Stomach (tissue), 9 donors: Measurements from ENCODE around the gene DDX54. TPM values are rescaled to one million over a fixed set of nuclear protein-coding genes. Genes with fewer than 3 reads are reported as not detected.

Source experiments
- DNase-seq, 2 donors: peaks; one replicate each; pipeline versions ENCODE4 v3.0.0 to v3.0.0-alpha.2; 2013 to 2019
- H3K27ac ChIP-seq, 5 donors: fragments of 200-600 bp in 4 of 5; sonication (generic) in 4 of 5; one replicate each; pipeline ENCODE4 v1.5.1; 2013 to 2019; ENCODE audit warnings: mild to moderate bottlenecking in 1 of 5, moderate library complexity in 1 of 5
- H3K27me3 ChIP-seq, 3 donors: fragments of 200-600 bp; sonication (generic); one replicate each; pipeline ENCODE4 v1.5.1; 2017 to 2019; ENCODE audit warnings: mixed run types in 1 of 3
- H3K36me3 ChIP-seq, 4 donors: fragments of 200-600 bp; sonication (generic); 1 replicate in 3 of 4; 2 replicates in 1 of 4; pipeline ENCODE4 v1.5.1; 2016 to 2019
- H3K4me1 ChIP-seq, 4 donors: fragments of 200-600 bp; sonication (generic); one replicate each; pipeline ENCODE4 v1.5.1; 2016 to 2019
- H3K4me3 ChIP-seq, 4 donors: fragments of 200-600 bp; sonication (generic) in 3 of 4; one replicate each; pipeline ENCODE4 v1.5.1; 2016 to 2019; ENCODE audit warnings: mild to moderate bottlenecking in 1 of 4
- H3K9me3 ChIP-seq, 4 donors: fragments of 200-600 bp; sonication (generic); one replicate each; pipeline ENCODE4 v1.5.1; 2016 to 2019
- EP300 ChIP-seq: sonication (generic); formaldehyde crosslinking; IDR thresholded peaks from one replicate; pipeline ENCODE4 v1.6.1; 2017; ENCODE audit warnings: antibody characterized with exemption
- POLR2A ChIP-seq, 4 donors: fragments of 450-650 bp; IDR thresholded peaks; one replicate each; pipeline ENCODE4 v1.6.1; 2016; ENCODE audit warnings: antibody characterized with exemption in 4 of 4, control low read depth in 2 of 4, mild to moderate bottlenecking in 1 of 4, moderate library complexity in 1 of 4
- POLR2AphosphoS5 ChIP-seq, 3 donors: sonication (generic); formaldehyde crosslinking; IDR thresholded peaks; one replicate each; pipeline ENCODE4 v1.6.1; 2016; ENCODE audit warnings: antibody characterized with exemption in 3 of 3
- WGBS, 5 donors: extraction: QIAGEN DNeasy Blood & Tissue Kit in 3 of 5; methylation state at CpG; one replicate each; pipeline versions ENCODE4 v1.1.5 to v1.1.7; 2013 to 2018; 5-methylcytosine and 5-hydroxymethylcytosine counted together
- intact Hi-C: fragments of 100-400 bp; cut with DNase I; formaldehyde crosslinking; loops from one replicate; pipeline ENCODE4 v1.15.1; 2023; ENCODE audit warnings: low total_unique reads
- polyA plus RNA-seq, 3 donors: library from polyadenylated mRNA; stranded (reverse); fragments of 200-250 nt; gene quantifications; one replicate each; pipeline ENCODE4 v1.2.3, GENCODE V29; 2013
- total RNA-seq, 5 donors: library from RNA; depleted of rRNA; stranded (reverse); fragments of >200 nt; gene quantifications; one replicate each; pipeline versions ENCODE4 v1.1.0 to v1.2.3, GENCODE V29; 2014 to 2016
- TF ChIP-seq, protein P1 (sequence below), 7 experiments: fragments of 450-650 bp in 4 of 7; fragments of 200-600 bp in 3 of 7; sonication (generic) in 3 of 7; IDR thresholded peaks; one replicate each; pipeline ENCODE4 v1.5.1; 2016 to 2019; ENCODE audit warnings: antibody characterized with exemption in 7 of 7, control low read depth in 2 of 7, mild to moderate bottlenecking in 1 of 7
- donor health status: healthy with polysubstance abuse.
- donor health status: Bipolar disorder and iron deficiency.
- donor health status: healthy.

Gene DDX54
- total and polyA plus RNA-seq, 8 donors = 14.6 to 167 (median 37.9) TPM

DNA sequence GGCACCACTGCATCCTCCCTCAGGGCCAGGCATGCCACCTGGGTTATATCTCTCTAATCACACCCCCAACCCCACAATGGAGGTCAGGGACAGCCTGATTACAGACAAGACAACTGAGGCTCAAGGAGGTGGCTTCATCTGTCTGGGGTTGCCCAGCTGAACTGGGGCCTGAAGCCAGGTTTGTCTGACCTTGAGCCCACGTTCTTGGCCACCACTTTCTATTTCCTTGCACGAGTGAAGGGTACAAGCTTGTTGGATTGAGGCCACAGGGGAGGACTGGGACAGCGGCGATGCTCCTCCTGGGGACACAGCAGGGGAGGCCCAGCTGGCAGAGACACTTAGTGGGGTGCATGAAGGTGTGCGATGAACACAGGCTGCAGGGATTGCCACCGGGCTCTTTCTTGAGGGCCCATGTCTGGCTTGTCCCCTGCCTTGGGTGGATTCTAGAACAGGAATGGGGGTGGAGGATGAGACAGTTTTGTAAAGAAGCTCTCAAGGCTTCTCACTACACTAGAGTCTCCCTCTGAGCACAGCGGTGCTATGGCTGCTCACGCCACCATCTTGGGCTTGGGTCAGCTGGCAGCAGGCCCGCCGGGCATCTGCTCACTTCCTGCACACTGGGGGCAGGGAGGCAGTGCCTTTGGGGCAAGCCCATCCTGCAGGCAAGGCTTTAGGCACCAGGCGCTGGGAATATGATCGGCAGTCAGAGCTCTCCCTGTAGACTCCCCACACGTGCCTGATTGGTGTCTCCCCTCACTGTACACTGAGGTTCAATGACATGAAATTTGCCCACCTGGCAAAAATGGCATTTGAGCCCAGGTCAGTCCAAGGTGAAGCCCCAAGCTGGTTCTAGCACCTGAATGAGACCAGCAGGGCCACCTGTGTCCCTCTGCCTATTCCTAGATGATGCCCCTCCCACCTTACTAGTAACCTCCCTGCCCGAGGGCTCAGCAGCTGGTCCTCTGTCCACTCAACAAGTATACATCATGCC is 16.2 kb upstream of the DDX54 start:
- DNase-seq = no peak

DNA sequence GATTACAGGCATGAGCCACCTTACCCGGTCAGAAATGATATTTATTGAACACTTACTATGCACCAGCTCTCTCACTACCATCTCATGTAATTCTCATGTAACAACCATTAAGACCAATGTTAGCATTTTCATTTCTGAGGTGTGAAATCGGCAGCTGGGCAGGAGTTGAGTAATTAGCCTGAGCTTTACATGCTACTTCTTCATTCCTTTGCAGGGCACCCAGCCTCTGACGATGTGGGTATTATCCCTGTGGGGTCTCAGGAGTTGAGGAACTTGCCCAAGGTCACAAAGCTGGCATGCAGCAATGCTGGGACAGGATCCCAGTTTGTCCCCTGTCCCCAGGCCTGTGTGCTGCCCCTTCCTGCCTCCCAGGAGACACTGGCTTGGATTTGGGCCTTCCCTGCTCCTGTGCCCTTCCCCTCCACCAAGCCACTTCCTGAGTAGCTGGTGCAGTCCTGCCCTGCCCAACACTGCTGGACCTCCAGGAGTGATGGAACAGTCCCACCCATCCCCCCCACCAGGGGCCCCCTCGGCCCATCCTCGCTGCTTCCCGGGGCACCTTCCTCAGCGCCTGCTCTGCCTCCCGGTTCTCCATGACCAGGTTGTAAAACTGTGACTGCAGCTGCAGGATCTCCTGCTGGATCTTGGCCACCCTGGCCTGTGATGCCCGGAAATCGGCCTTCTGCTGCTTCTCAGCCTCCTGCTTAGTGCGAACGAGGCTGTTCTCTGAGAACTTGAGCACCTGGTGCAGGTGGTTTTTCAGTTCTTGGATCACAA is 14.9 kb upstream of the DDX54 start:
- TF ChIP-seq, protein P1, sequence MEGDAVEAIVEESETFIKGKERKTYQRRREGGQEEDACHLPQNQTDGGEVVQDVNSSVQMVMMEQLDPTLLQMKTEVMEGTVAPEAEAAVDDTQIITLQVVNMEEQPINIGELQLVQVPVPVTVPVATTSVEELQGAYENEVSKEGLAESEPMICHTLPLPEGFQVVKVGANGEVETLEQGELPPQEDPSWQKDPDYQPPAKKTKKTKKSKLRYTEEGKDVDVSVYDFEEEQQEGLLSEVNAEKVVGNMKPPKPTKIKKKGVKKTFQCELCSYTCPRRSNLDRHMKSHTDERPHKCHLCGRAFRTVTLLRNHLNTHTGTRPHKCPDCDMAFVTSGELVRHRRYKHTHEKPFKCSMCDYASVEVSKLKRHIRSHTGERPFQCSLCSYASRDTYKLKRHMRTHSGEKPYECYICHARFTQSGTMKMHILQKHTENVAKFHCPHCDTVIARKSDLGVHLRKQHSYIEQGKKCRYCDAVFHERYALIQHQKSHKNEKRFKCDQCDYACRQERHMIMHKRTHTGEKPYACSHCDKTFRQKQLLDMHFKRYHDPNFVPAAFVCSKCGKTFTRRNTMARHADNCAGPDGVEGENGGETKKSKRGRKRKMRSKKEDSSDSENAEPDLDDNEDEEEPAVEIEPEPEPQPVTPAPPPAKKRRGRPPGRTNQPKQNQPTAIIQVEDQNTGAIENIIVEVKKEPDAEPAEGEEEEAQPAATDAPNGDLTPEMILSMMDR (IDR thresholded peaks at IDR 0.05) = no peak
- TF ChIP-seq POLR2AphosphoS5 (IDR thresholded peaks at IDR 0.05) = no peak
- TF ChIP-seq POLR2A (IDR thresholded peaks at IDR 0.05) = no peak
- no peak for TF ChIP-seq EP300
- no peak overlapping the region for H3K4me3 ChIP-seq
- H3K9me3 ChIP-seq = no peaks in the 10 kb centered on the region
- no peaks in the 10 kb centered on the region for H3K27me3 ChIP-seq
- 82 to 90% (median 86%) methylated on average over 12 of the region's 12 CpGs for WGBS, 5 donors
- H3K27ac ChIP-seq = no peak overlapping the region
- no peak for DNase-seq
- intact Hi-C loops = no loop called here
- H3K4me1 ChIP-seq = peaks cover 0 to 10% (median 0%) of the 10 kb centered on the region in 4 donors
- H3K36me3 ChIP-seq = no peaks in the 10 kb centered on the region

More for the DNA sequence above, 16.2 kb upstream of the DDX54 start:
- Histone ChIP-seq H3K36me3 (no peaks in the 10 kb centered on the region), H3K9me3 (no peaks in the 10 kb centered on the region), H3K27me3 (no peaks in the 10 kb centered on the region), H3K27ac (no peak overlapping the region), H3K4me1 (peaks cover 0 to 10% (median 0%) of the 10 kb centered on the region in 4 donors), H3K4me3 (no peak overlapping the region)
- no peak for TF ChIP-seq EP300
- TF ChIP-seq POLR2A (IDR thresholded peaks at IDR 0.05) = no peak
- TF ChIP-seq POLR2AphosphoS5 (IDR thresholded peaks at IDR 0.05) = no peak
- TF ChIP-seq, protein P1 (IDR thresholded peaks at IDR 0.05) = no peak
- 85 to 90% (median 86%) methylated on average over 7 to 14 of the region's 14 CpGs for WGBS, 5 donors
- intact Hi-C loops = no loop called here

DNA sequence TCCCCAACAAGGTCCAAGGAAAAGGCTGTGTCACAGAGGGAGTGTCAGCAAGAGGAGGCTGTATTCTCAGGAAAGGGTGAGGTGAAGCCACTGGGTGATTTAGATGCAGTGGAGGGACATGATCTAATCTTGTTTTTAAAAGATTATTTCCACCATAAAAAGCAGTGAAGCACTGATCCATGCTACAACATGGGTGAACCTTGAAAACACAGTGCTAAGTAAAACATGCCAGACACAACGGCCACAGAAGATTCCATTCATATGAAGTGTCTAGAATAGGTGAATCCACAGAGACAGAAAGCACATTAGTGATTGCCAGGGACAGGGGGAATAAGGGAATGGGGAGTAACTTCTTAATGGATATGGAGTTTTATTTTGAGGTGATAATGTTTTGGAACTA is 13.0 kb upstream of the DDX54 start:
- Histone ChIP-seq H3K27ac (no peak overlapping the region), H3K9me3 (no peaks in the 10 kb centered on the region), H3K4me1 (peaks cover 0 to 12% (median 5%) of the 10 kb centered on the region in 4 donors), H3K36me3 (no peaks in the 10 kb centered on the region), H3K4me3 (no peak overlapping the region), H3K27me3 (no peaks in the 10 kb centered on the region)
- 55 to 71% (median 61%) methylated on average over 1 of the region's 1 CpG for WGBS, 5 donors
- DNase-seq = no peak
- TF ChIP-seq POLR2A (IDR thresholded peaks at IDR 0.05) = no peak
- intact Hi-C loops = no loop called here

DNA sequence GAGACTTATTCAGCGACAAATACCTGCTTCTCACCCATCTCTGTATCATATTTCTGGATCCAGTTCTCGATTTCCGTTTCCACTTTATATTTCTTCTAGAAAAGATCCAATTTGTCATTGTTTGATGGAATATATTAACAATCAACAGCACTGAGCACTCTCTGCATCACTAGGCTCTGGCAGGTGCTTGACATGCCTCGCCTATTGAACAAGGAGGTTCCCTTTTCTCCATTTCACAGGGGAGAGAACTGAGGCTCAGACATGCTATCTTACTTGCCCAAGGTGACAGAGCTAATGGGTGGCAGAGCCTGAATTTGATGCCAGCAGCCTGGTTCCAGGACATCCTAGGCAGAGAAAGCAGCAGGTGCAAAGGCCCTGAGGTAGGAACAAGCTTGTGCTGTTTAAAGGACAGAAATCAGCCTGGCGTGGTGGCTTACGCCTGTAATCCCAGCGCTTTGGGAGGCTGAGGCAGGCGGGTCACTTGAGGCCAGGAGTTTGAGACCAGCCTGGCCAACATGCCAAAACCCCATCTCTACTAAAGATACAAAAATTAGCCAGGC is 12.3 kb upstream of the DDX54 start:
- Histone ChIP-seq H3K9me3 (no peaks in the 10 kb centered on the region), H3K36me3 (peaks cover 0 to 5% (median 3%) of the 10 kb centered on the region in 4 donors), H3K4me1 (peaks cover 0 to 19% (median 5%) of the 10 kb centered on the region in 4 donors), H3K27me3 (no peaks in the 10 kb centered on the region), H3K4me3 (no peak overlapping the region), H3K27ac (no peak overlapping the region)
- TF ChIP-seq POLR2A (IDR thresholded peaks at IDR 0.05) (no peak), POLR2AphosphoS5 (IDR thresholded peaks at IDR 0.05) (no peak), EP300 (no peak)
- TF ChIP-seq, protein P1 (IDR thresholded peaks at IDR 0.05) = no peak
- intact Hi-C loops = no loop called here
- 94 to 98% (median 96%) methylated on average over 8 of the region's 8 CpGs for WGBS, 5 donors
- no peak for DNase-seq
